Liver (tissue), 3 donors: ENCODE data around the gene RERE.

Source experiments
- CTCF ChIP-seq: fragments of 150-350 bp; IDR thresholded peaks from 2 replicates; pipeline ENCODE4 v1.5.1; 2017; ENCODE audit warnings: improper control_type of control experiment, low read depth, low read length; ENCODE audit not compliant: missing input control
- EGR1 ChIP-seq, 2 donors: IDR thresholded peaks; 2 replicates each; pipeline ENCODE4 v1.6.1; 2016 to 2018; ENCODE audit warnings: antibody characterized with exemption in 2 of 2, low read depth in 2 of 2
- GABPA ChIP-seq, 2 donors: IDR thresholded peaks in 1 of 2; conservative IDR thresholded peaks in 1 of 2; 2 replicates each; pipeline ENCODE4 v1.6.1; 2016; ENCODE audit warnings: antibody characterized with exemption in 2 of 2, mild to moderate bottlenecking in 1 of 2, moderate library complexity in 1 of 2
- HNF4A ChIP-seq, 2 donors: conservative IDR thresholded peaks; 2 replicates each; pipeline ENCODE4 v1.6.1; 2016; ENCODE audit warnings: antibody characterized with exemption in 2 of 2, mild to moderate bottlenecking in 2 of 2
- MAX ChIP-seq: IDR thresholded peaks from 2 replicates; pipeline ENCODE4 v1.6.1; 2016; ENCODE audit warnings: antibody characterized with exemption
- NR2F2 ChIP-seq: IDR thresholded peaks from 2 replicates; pipeline ENCODE4 v1.6.1; 2016; ENCODE audit warnings: antibody characterized with exemption
- RXRA ChIP-seq, 2 donors: IDR thresholded peaks; 2 replicates each; pipeline ENCODE4 v1.6.1; 2017 to 2018; ENCODE audit warnings: antibody characterized with exemption in 2 of 2, mild to moderate bottlenecking in 1 of 2
- TAF1 ChIP-seq: conservative IDR thresholded peaks from 2 replicates; pipeline ENCODE4 v1.6.1; 2016; ENCODE audit warnings: antibody characterized with exemption, mild to moderate bottlenecking
- ZBTB33 ChIP-seq: IDR thresholded peaks from 2 replicates; pipeline ENCODE4 v1.6.1; 2016; ENCODE audit warnings: antibody characterized with exemption
- donor health status: healthy.
- donor health status: healthy.

DNA sequence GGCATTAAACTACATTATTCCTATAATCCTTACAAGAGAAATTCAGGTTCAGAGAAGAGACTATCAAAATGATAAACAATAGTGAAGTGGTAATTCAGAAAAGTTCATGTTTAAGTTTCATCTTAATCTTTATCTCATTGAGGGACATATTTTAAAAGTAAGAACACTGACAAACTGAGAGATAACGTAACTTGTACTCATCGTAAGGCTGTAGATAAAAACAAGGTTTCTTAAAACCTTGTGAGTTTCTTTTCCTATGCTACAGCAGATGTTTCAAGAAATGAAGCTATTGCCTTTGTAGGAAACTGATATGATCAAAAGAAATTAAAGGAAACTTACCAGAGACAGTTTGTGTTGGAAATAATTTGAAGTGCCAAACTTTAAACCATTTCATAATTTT, 65.0 kb downstream of the RERE start:
- no peak for TF ChIP-seq CTCF
- TF ChIP-seq TAF1: no peak
- no peak for TF ChIP-seq MAX
- TF ChIP-seq ZBTB33: no peak
- TF ChIP-seq HNF4A (conservative IDR thresholded peaks at IDR 0.05): no peak
- no peak for TF ChIP-seq RXRA (IDR thresholded peaks at IDR 0.05)
- no peak for TF ChIP-seq EGR1 (IDR thresholded peaks at IDR 0.05; ENCODE audit: low read depth in 2 of 2)
- no peak for TF ChIP-seq NR2F2
- TF ChIP-seq GABPA (IDR thresholded peaks at IDR 0.05 in 1 of 2, conservative IDR thresholded peaks at IDR 0.05 in 1 of 2): no peak
